Ishikawa (cell line): ENCODE results near the gene CTNNA3.

ENCODE experiments used
- EGR1 ChIP-seq: IDR thresholded peaks from 2 replicates; pipeline ENCODE4 v1.6.1; 2012
- FOXM1 ChIP-seq: IDR thresholded peaks from 2 replicates; pipeline ENCODE4 v1.6.1; 2012; ENCODE audit warnings: low read depth, borderline replicate concordance
- RAD21 ChIP-seq: IDR thresholded peaks from 2 replicates; pipeline ENCODE4 v1.6.1; 2012; ENCODE audit warnings: low read depth
- TF ChIP-seq, protein P1 (sequence below): IDR thresholded peaks from 2 replicates; pipeline ENCODE4 v1.6.1; 2012; ENCODE audit warnings: low read depth, mild to moderate bottlenecking

DNA sequence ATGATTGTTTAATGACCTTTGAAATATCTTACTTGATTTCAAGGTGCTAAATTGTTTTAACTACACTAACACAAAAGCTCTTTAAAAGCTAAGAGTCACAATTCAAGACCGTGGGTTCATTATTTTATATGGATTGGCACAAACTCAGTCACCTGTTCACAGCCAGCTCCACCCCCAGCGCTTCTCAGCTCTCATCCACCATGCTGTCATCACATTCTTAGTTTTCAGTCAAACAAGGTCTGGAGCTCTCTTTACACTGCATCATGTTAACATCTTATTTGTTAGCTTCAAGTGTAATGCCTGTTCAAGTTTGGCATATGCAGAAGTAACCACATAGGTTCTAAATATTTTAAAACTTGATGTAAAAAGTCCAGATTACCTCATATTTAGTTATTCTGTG, 951.1 kb downstream of the CTNNA3 start:
- no peak for TF ChIP-seq RAD21
- no peak for TF ChIP-seq EGR1
- TF ChIP-seq, protein P1, sequence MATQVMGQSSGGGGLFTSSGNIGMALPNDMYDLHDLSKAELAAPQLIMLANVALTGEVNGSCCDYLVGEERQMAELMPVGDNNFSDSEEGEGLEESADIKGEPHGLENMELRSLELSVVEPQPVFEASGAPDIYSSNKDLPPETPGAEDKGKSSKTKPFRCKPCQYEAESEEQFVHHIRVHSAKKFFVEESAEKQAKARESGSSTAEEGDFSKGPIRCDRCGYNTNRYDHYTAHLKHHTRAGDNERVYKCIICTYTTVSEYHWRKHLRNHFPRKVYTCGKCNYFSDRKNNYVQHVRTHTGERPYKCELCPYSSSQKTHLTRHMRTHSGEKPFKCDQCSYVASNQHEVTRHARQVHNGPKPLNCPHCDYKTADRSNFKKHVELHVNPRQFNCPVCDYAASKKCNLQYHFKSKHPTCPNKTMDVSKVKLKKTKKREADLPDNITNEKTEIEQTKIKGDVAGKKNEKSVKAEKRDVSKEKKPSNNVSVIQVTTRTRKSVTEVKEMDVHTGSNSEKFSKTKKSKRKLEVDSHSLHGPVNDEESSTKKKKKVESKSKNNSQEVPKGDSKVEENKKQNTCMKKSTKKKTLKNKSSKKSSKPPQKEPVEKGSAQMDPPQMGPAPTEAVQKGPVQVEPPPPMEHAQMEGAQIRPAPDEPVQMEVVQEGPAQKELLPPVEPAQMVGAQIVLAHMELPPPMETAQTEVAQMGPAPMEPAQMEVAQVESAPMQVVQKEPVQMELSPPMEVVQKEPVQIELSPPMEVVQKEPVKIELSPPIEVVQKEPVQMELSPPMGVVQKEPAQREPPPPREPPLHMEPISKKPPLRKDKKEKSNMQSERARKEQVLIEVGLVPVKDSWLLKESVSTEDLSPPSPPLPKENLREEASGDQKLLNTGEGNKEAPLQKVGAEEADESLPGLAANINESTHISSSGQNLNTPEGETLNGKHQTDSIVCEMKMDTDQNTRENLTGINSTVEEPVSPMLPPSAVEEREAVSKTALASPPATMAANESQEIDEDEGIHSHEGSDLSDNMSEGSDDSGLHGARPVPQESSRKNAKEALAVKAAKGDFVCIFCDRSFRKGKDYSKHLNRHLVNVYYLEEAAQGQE: no peak
- TF ChIP-seq FOXM1: no peak
